Measurements from ENCODE around the gene KAT7. TPM values are rescaled to one million over a fixed set of nuclear protein-coding genes. Genes with fewer than 3 reads are reported as not detected.
A peak's percentile ranks its signal among the peaks of the same experiment; 100 is the strongest.

The KAT7 gene
- total and polyA plus RNA-seq, 2 experiments from 2014 or later = 31.0 to 187 TPM

GRCh38 chr17:49858796-49859195, 70.3 kb downstream of the KAT7 start (continued):
- TF ChIP-seq, protein P1, sequence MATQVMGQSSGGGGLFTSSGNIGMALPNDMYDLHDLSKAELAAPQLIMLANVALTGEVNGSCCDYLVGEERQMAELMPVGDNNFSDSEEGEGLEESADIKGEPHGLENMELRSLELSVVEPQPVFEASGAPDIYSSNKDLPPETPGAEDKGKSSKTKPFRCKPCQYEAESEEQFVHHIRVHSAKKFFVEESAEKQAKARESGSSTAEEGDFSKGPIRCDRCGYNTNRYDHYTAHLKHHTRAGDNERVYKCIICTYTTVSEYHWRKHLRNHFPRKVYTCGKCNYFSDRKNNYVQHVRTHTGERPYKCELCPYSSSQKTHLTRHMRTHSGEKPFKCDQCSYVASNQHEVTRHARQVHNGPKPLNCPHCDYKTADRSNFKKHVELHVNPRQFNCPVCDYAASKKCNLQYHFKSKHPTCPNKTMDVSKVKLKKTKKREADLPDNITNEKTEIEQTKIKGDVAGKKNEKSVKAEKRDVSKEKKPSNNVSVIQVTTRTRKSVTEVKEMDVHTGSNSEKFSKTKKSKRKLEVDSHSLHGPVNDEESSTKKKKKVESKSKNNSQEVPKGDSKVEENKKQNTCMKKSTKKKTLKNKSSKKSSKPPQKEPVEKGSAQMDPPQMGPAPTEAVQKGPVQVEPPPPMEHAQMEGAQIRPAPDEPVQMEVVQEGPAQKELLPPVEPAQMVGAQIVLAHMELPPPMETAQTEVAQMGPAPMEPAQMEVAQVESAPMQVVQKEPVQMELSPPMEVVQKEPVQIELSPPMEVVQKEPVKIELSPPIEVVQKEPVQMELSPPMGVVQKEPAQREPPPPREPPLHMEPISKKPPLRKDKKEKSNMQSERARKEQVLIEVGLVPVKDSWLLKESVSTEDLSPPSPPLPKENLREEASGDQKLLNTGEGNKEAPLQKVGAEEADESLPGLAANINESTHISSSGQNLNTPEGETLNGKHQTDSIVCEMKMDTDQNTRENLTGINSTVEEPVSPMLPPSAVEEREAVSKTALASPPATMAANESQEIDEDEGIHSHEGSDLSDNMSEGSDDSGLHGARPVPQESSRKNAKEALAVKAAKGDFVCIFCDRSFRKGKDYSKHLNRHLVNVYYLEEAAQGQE (IDR thresholded peaks at IDR 0.05; ENCODE audit: unreplicated experiment) = no peak
- TF ChIP-seq EZH2 (IDR thresholded peaks at IDR 0.05; ENCODE audit: low read depth, unreplicated experiment) (no peak), CREB1 (CRISPR knock-in tag; IDR thresholded peaks at IDR 0.05; ENCODE audit: low read depth) (no peak), POLR2AphosphoS5 (IDR thresholded peaks at IDR 0.05; ENCODE audit: low read depth) (no peak)

- H3K27me3 ChIP-seq (ENCODE audit: insufficient read depth) = 0 out of 2 replicates have a peak, but pooled peaks cover 3% of the 10 kb centered on the region
- DNase-seq (ENCODE audit: low spot score) (peak; percentile 69), ATAC-seq (peak; percentile 55)
- Mint-ChIP-seq H3K9me3 (no peaks in the 10 kb centered on the region), H3K27me3 (ENCODE audit: insufficient read depth, low read depth, poor library complexity) (peaks cover 22% of the 10 kb centered on the region), H3K27ac (no peak overlapping the region), H3K4me1 (peaks cover 30% of the 10 kb centered on the region), H3K36me3 (ENCODE audit: low read depth) (no peaks in the 10 kb centered on the region), H3K4me3 (no peak overlapping the region; the same call in 2 of the 3 replicates)
- H4K20me1 ChIP-seq (replicated peaks; ENCODE audit: insufficient read depth) = no peaks in the 10 kb centered on the region
- H3K4me3 ChIP-seq = no peak overlapping the region
- H3F3A ChIP-seq (replicated peaks; ENCODE audit: low read depth) = no peaks in the 10 kb centered on the region
- H3K9me2 ChIP-seq (ENCODE audit: insufficient read depth) = no peaks in the 10 kb centered on the region
- peaks cover 14% of the 10 kb centered on the region; the same call in 1 of the 2 replicates for H3K4me1 ChIP-seq (ENCODE audit: insufficient read depth)
- H3K27ac ChIP-seq (ENCODE audit: low read depth) = no peak overlapping the region
- no peaks in the 10 kb centered on the region for H3K79me2 ChIP-seq (replicated peaks; ENCODE audit: insufficient read depth)
- TF ChIP-seq, protein P2, sequence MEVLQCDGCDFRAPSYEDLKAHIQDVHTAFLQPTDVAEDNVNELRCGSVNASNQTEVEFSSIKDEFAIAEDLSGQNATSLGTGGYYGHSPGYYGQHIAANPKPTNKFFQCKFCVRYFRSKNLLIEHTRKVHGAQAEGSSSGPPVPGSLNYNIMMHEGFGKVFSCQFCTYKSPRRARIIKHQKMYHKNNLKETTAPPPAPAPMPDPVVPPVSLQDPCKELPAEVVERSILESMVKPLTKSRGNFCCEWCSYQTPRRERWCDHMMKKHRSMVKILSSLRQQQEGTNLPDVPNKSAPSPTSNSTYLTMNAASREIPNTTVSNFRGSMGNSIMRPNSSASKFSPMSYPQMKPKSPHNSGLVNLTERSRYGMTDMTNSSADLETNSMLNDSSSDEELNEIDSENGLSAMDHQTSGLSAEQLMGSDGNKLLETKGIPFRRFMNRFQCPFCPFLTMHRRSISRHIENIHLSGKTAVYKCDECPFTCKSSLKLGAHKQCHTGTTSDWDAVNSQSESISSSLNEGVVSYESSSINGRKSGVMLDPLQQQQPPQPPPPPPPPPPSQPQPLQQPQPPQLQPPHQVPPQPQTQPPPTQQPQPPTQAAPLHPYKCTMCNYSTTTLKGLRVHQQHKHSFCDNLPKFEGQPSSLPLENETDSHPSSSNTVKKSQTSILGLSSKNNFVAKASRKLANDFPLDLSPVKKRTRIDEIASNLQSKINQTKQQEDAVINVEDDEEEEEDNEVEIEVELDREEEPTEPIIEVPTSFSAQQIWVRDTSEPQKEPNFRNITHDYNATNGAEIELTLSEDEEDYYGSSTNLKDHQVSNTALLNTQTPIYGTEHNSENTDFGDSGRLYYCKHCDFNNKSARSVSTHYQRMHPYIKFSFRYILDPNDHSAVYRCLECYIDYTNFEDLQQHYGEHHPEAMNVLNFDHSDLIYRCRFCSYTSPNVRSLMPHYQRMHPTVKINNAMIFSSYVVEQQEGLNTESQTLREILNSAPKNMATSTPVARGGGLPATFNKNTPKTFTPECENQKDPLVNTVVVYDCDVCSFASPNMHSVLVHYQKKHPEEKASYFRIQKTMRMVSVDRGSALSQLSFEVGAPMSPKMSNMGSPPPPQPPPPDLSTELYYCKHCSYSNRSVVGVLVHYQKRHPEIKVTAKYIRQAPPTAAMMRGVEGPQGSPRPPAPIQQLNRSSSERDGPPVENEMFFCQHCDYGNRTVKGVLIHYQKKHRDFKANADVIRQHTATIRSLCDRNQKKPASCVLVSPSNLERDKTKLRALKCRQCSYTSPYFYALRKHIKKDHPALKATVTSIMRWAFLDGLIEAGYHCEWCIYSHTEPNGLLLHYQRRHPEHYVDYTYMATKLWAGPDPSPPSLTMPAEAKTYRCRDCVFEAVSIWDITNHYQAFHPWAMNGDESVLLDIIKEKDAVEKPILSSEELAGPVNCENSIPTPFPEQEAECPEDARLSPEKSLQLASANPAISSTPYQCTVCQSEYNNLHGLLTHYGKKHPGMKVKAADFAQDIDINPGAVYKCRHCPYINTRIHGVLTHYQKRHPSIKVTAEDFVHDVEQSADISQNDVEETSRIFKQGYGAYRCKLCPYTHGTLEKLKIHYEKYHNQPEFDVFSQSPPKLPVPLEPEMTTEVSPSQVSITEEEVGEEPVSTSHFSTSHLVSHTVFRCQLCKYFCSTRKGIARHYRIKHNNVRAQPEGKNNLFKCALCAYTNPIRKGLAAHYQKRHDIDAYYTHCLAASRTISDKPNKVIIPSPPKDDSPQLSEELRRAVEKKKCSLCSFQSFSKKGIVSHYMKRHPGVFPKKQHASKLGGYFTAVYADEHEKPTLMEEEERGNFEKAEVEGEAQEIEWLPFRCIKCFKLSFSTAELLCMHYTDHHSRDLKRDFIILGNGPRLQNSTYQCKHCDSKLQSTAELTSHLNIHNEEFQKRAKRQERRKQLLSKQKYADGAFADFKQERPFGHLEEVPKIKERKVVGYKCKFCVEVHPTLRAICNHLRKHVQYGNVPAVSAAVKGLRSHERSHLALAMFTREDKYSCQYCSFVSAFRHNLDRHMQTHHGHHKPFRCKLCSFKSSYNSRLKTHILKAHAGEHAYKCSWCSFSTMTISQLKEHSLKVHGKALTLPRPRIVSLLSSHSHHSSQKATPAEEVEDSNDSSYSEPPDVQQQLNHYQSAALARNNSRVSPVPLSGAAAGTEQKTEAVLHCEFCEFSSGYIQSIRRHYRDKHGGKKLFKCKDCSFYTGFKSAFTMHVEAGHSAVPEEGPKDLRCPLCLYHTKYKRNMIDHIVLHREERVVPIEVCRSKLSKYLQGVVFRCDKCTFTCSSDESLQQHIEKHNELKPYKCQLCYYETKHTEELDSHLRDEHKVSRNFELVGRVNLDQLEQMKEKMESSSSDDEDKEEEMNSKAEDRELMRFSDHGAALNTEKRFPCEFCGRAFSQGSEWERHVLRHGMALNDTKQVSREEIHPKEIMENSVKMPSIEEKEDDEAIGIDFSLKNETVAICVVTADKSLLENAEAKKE (CRISPR knock-in tag; IDR thresholded peaks at IDR 0.05) = no peak
- TF ChIP-seq, protein P3, sequence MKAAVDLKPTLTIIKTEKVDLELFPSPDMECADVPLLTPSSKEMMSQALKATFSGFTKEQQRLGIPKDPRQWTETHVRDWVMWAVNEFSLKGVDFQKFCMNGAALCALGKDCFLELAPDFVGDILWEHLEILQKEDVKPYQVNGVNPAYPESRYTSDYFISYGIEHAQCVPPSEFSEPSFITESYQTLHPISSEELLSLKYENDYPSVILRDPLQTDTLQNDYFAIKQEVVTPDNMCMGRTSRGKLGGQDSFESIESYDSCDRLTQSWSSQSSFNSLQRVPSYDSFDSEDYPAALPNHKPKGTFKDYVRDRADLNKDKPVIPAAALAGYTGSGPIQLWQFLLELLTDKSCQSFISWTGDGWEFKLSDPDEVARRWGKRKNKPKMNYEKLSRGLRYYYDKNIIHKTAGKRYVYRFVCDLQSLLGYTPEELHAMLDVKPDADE (IDR thresholded peaks at IDR 0.05) = no peak
- TF ChIP-seq NANOG (IDR thresholded peaks at IDR 0.05; ENCODE audit: borderline replicate concordance) = no peak
- TF ChIP-seq POLR2AphosphoS5 (IDR thresholded peaks at IDR 0.05; ENCODE audit: low read depth) = no peak
- TF ChIP-seq CTCF (conservative IDR thresholded peaks at IDR 0.05; ENCODE audit: low read depth in 2 of 2) = peak; percentile 43 to 69
- no peak for TF ChIP-seq JUNB (IDR thresholded peaks at IDR 0.05; ENCODE audit: unreplicated experiment)
- H2AFZ ChIP-seq = no peak overlapping the region
- H3K4me2 ChIP-seq = no peak overlapping the region
- no peaks in the 10 kb centered on the region for H3K36me3 ChIP-seq (ENCODE audit: insufficient read depth)
These were observed 71.8 kb downstream of the KAT7 start for GRCh38 chr17:49859991-49860953.
